Cardiac muscle cell (in vitro differentiated cells and primary cell): ENCODE results near the gene AQP2. TPM values are rescaled to one million over a fixed set of nuclear protein-coding genes. Genes with fewer than 3 reads are reported as not detected.
A peak's percentile ranks its signal among the peaks of the same experiment; 100 is the strongest.

Source experiments
- DNase-seq, 2 donors: peaks; one replicate each; pipeline versions ENCODE4 v3.0.0 to v3.0.0-alpha.2; 2010 to 2017; ENCODE audit warnings: low read depth in 1 of 2, low spot score in 1 of 2
- H3K27ac ChIP-seq: fragments of 200-600 bp; sonication (generic); 2 replicates; pipeline ENCODE4 v1.5.1; 2016
- H3K27me3 ChIP-seq: fragments of 200-600 bp; sonication (generic); 2 replicates; pipeline ENCODE4 v1.6.0; 2016; ENCODE audit warnings: control low read depth
- H3K36me3 ChIP-seq: fragments of 200-600 bp; sonication (generic); 2 replicates; pipeline ENCODE4 v1.5.1; 2016; ENCODE audit warnings: control low read depth
- H3K4me1 ChIP-seq: fragments of 200-600 bp; sonication (generic); 2 replicates; pipeline ENCODE4 v1.8.1; 2017; ENCODE audit warnings: low read depth, mild to moderate bottlenecking, mixed run types
- H3K4me3 ChIP-seq: fragments of 200-600 bp; sonication (generic); 2 replicates; pipeline ENCODE4 v1.5.1; 2016; ENCODE audit warnings: mild to moderate bottlenecking
- H3K9me3 ChIP-seq: fragments of 200-600 bp; sonication (generic); 2 replicates; pipeline ENCODE4 v1.5.1; 2017; ENCODE audit warnings: low read depth, mild to moderate bottlenecking, control low read depth
- CTCF ChIP-seq: IDR thresholded peaks from 2 replicates; pipeline ENCODE4 v1.5.1; 2012; ENCODE audit warnings: low read depth, mild to moderate bottlenecking, low read length
- polyA plus RNA-seq: library from polyadenylated mRNA; unstranded; fragments of >200 nt; fragmentation: Nextera tagmentation; extraction: Ambion mirVana; gene quantifications from 2 replicates; pipeline ENCODE4 v1.2.1, GENCODE V29; 2016
- total RNA-seq: library from RNA; depleted of rRNA; stranded (reverse); fragments of >200 nt; gene quantifications from 2 replicates; pipeline ENCODE4 v1.2.3, GENCODE V29; 2016

Gene AQP2
- total and polyA plus RNA-seq, 2 experiments from 2014 or later: not detected

- H3K4me3 ChIP-seq: no peak within 1 kb of the TSS
- peak in 1 of 2 donors; percentile 92 for DNase-seq
- TF ChIP-seq CTCF: no peak
- H3K9me3 ChIP-seq: no peaks in the 10 kb centered on the region
- peaks cover 21% of the 10 kb centered on the region for H3K27me3 ChIP-seq
- H3K4me1 ChIP-seq: no peaks in the 10 kb centered on the region
- H3K27ac ChIP-seq: no peak within 1 kb of the TSS
- H3K36me3 ChIP-seq: no peaks in the 10 kb centered on the region
Measured at GRCh38 chr12:49903700-49904423, 46.7 kb upstream of the AQP2 start, which contains the start of gene FAIM2. FAIM2 (minus strand) TSS chr12:49903900; CDS start chr12:49903792, 108 bp downstream.

GRCh38 chr12:49904601-49905000 is 45.9 kb upstream of the AQP2 start:
- TF ChIP-seq CTCF: no peak
- Histone ChIP-seq H3K9me3 (no peaks in the 10 kb centered on the region), H3K4me1 (peaks cover 3% of the 10 kb centered on the region), H3K27ac (no peak overlapping the region), H3K27me3 (peaks cover 21% of the 10 kb centered on the region), H3K4me3 (no peak overlapping the region), H3K36me3 (no peaks in the 10 kb centered on the region)
- DNase-seq: no peak

- DNase-seq: no peak
- Histone ChIP-seq H3K4me3 (no peak overlapping the region), H3K36me3 (no peaks in the 10 kb centered on the region), H3K9me3 (no peaks in the 10 kb centered on the region), H3K27me3 (peaks cover 21% of the 10 kb centered on the region), H3K4me1 (peaks cover 13% of the 10 kb centered on the region), H3K27ac (no peak overlapping the region)
- no peak for TF ChIP-seq CTCF
Measured at GRCh38 chr12:49905718-49906314, 44.7 kb upstream of the AQP2 start.

GRCh38 chr12:49907352-49907751 is 43.2 kb upstream of the AQP2 start:
- H3K4me1 ChIP-seq: peaks cover 13% of the 10 kb centered on the region
- H3K9me3 ChIP-seq: no peaks in the 10 kb centered on the region
- H3K4me3 ChIP-seq: no peak overlapping the region
- H3K36me3 ChIP-seq: no peaks in the 10 kb centered on the region
- no peak overlapping the region for H3K27ac ChIP-seq
- H3K27me3 ChIP-seq: peaks cover 21% of the 10 kb centered on the region
- no peak for DNase-seq
- no peak for TF ChIP-seq CTCF

GRCh38 chr12:49909356-49909755 is 41.2 kb upstream of the AQP2 start:
- no peaks in the 10 kb centered on the region for H3K9me3 ChIP-seq
- H3K36me3 ChIP-seq: no peaks in the 10 kb centered on the region
- H3K4me3 ChIP-seq: no peak overlapping the region
- DNase-seq: no peak
- no peak for TF ChIP-seq CTCF
- peaks cover 19% of the 10 kb centered on the region for H3K4me1 ChIP-seq
- no peak overlapping the region for H3K27ac ChIP-seq
- peaks cover 6% of the 10 kb centered on the region for H3K27me3 ChIP-seq
